Hematopoietic multipotent progenitor cell treated with erythropoietin and hydrocortisone succinate and interleukin-3 and kit ligand, for 15 days (in vitro differentiated cells): Measurements from ENCODE around the gene KANK2.
A peak's percentile ranks its signal among the peaks of the same experiment; 100 is the strongest.
"Not testable (repeated sequence)": the region's sequence is repeated elsewhere in the genome, so short reads cannot be mapped to it uniquely, and the experiment has no call there.

Experiments
- DNase-seq: peaks from one replicate; pipeline ENCODE4 v3.0.0-alpha.2; 2015; ENCODE audit warnings: low spot score

The KANK2 gene

GRCh38 chr19:11172576-11172975, 24.8 kb downstream of the KANK2 start:
- no peak for DNase-seq

GRCh38 chr19:11171144-11171543, 26.2 kb downstream of the KANK2 start:
- no peak for DNase-seq

GRCh38 chr19:11169896-11170678, 27.3 kb downstream of the KANK2 start:
- no peak for DNase-seq

- DNase-seq: no peak
These were observed 28.8 kb downstream of the KANK2 start for GRCh38 chr19:11168568-11168967.

GRCh38 chr19:11166281-11167142, 30.8 kb downstream of the KANK2 start:
- DNase-seq: no peak

GRCh38 chr19:11165486-11166030, 31.8 kb downstream of the KANK2 start:
- no peak for DNase-seq

GRCh38 chr19:11164879-11165406, 32.4 kb downstream of the KANK2 start:
- no peak for DNase-seq

GRCh38 chr19:11164296-11164695, 33.0 kb downstream of the KANK2 start:
- no peak for DNase-seq

GRCh38 chr19:11160440-11160768, 36.9 kb downstream of the KANK2 start:
- not testable (repeated sequence) for DNase-seq

GRCh38 chr19:11159598-11160439, 37.5 kb downstream of the KANK2 start:
- DNase-seq: no peak

- peak; percentile 98 for DNase-seq
These were observed 41.8 kb downstream of the KANK2 start, which contains the start of gene SPC24 for GRCh38 chr19:11155373-11156120. Gene SPC24, minus strand, starts transcription at chr19:11155782. Its CDS starts 6 bp downstream, at chr19:11155776.

GRCh38 chr19:11154683-11155047, 42.7 kb downstream of the KANK2 start:
- DNase-seq: peak; percentile 38

GRCh38 chr19:11152318-11153062, 44.9 kb downstream of the KANK2 start:
- no peak for DNase-seq

- no peak for DNase-seq
These were observed 46.2 kb downstream of the KANK2 start for GRCh38 chr19:11151181-11151580.

- DNase-seq: no peak
These were observed 49.3 kb downstream of the KANK2 start for GRCh38 chr19:11148001-11148400.

- DNase-seq: no peak
These were observed 51.8 kb downstream of the KANK2 start for GRCh38 chr19:11145536-11145924.

- no peak for DNase-seq
These were observed 54.7 kb downstream of the KANK2 start for GRCh38 chr19:11142528-11143171.

GRCh38 chr19:11141937-11142527, 55.3 kb downstream of the KANK2 start:
- no peak for DNase-seq

GRCh38 chr19:11140896-11141295, 56.4 kb downstream of the KANK2 start:
- no peak for DNase-seq
